Neural crest cell (in vitro differentiated cells): ENCODE measurements around the gene ZSCAN18. TPM values are rescaled to one million over a fixed set of nuclear protein-coding genes. Genes with fewer than 3 reads are reported as not detected.

ENCODE experiments used
- DNase-seq: peaks from one replicate; pipeline ENCODE4 v3.0.0; 2021; ENCODE audit warnings: low read depth, mixed read lengths, low spot score
- H3K27ac Mint-ChIP-seq: one replicate; pipeline ENCODE4 v1.8.0; 2021; ENCODE audit warnings: mild to moderate bottlenecking, mixed read lengths; ENCODE audit not compliant: unreplicated experiment
- H3K27me3 Mint-ChIP-seq: 2 replicates; pipeline ENCODE4 v1.8.0; 2021; ENCODE audit warnings: low read depth, mild to moderate bottlenecking, mixed read lengths
- H3K36me3 Mint-ChIP-seq: 2 replicates; pipeline ENCODE4 v1.8.0; 2021; ENCODE audit warnings: low read depth, mild to moderate bottlenecking, mixed read lengths
- H3K4me1 Mint-ChIP-seq: 2 replicates; pipeline ENCODE4 v1.8.0; 2021; ENCODE audit warnings: mixed read lengths
- H3K4me3 Mint-ChIP-seq: one replicate; pipeline ENCODE4 v1.8.0; 2021; ENCODE audit warnings: mild to moderate bottlenecking, mixed read lengths
- H3K9me3 Mint-ChIP-seq: 2 replicates; pipeline ENCODE4 v1.8.0; 2021; ENCODE audit warnings: mixed read lengths
- CTCF ChIP-seq: fragments of 200-600 bp; sonication (generic); conservative IDR thresholded peaks from 2 replicates; pipeline ENCODE4 v1.5.0; 2021; ENCODE audit warnings: antibody characterized with exemption, mild to moderate bottlenecking
- total RNA-seq: library from RNA; stranded (reverse); gene quantifications from 2 replicates; pipeline ENCODE4 v1.2.1, GENCODE V29; 2021

The ZSCAN18 gene
- total RNA-seq, 1 donor from 2014 or later, result 56.6 TPM

GRCh38 chr19:58085348-58085875, 12.6 kb downstream of the ZSCAN18 start:
- no peak for TF ChIP-seq CTCF
- peaks cover 46% of the 10 kb centered on the region for H3K36me3 Mint-ChIP-seq
- H3K27me3 Mint-ChIP-seq, result no peaks in the 10 kb centered on the region
- no peak overlapping the region for H3K4me3 Mint-ChIP-seq
- H3K4me1 Mint-ChIP-seq, result no peaks in the 10 kb centered on the region
- H3K27ac Mint-ChIP-seq, result no peak overlapping the region
- H3K9me3 Mint-ChIP-seq, result peaks cover 15% of the 10 kb centered on the region
- no peak for DNase-seq

GRCh38 chr19:58084596-58085347, 13.3 kb downstream of the ZSCAN18 start:
- no peak overlapping the region for H3K4me3 Mint-ChIP-seq
- peaks cover 19% of the 10 kb centered on the region for H3K9me3 Mint-ChIP-seq
- H3K27ac Mint-ChIP-seq, result no peak overlapping the region
- H3K36me3 Mint-ChIP-seq, result peaks cover 46% of the 10 kb centered on the region
- TF ChIP-seq CTCF, result no peak
- no peaks in the 10 kb centered on the region for H3K4me1 Mint-ChIP-seq
- H3K27me3 Mint-ChIP-seq, result no peaks in the 10 kb centered on the region
- DNase-seq, result no peak

- TF ChIP-seq CTCF, result no peak
- H3K4me3 Mint-ChIP-seq, result no peak overlapping the region
- peak overlapping the region; percentile 43 for H3K27ac Mint-ChIP-seq
- peaks cover 23% of the 10 kb centered on the region for H3K9me3 Mint-ChIP-seq
- peaks cover 39% of the 10 kb centered on the region for H3K36me3 Mint-ChIP-seq
- no peaks in the 10 kb centered on the region for H3K4me1 Mint-ChIP-seq
- H3K27me3 Mint-ChIP-seq, result no peaks in the 10 kb centered on the region
- no peak for DNase-seq
Measured at GRCh38 chr19:58083021-58083420, 15.0 kb downstream of the ZSCAN18 start.

- Mint-ChIP-seq H3K27ac (no peak overlapping the region), H3K4me1 (no peaks in the 10 kb centered on the region), H3K4me3 (no peak overlapping the region), H3K9me3 (peaks cover 26% of the 10 kb centered on the region), H3K36me3 (peaks cover 30% of the 10 kb centered on the region), H3K27me3 (no peaks in the 10 kb centered on the region)
- no peak for TF ChIP-seq CTCF
- DNase-seq, result no peak
Measured at GRCh38 chr19:58079792-58080191, 18.2 kb downstream of the ZSCAN18 start.

- Mint-ChIP-seq H3K9me3 (peaks cover 37% of the 10 kb centered on the region), H3K27me3 (no peaks in the 10 kb centered on the region), H3K4me1 (no peaks in the 10 kb centered on the region), H3K27ac (no peak overlapping the region), H3K4me3 (no peak overlapping the region), H3K36me3 (peaks cover 68% of the 10 kb centered on the region)
- no peak for TF ChIP-seq CTCF
- DNase-seq, result no peak
Measured at GRCh38 chr19:58067240-58067912, 30.7 kb downstream of the ZSCAN18 start.
